ENCODE data around the gene ZNF484.

DNA sequence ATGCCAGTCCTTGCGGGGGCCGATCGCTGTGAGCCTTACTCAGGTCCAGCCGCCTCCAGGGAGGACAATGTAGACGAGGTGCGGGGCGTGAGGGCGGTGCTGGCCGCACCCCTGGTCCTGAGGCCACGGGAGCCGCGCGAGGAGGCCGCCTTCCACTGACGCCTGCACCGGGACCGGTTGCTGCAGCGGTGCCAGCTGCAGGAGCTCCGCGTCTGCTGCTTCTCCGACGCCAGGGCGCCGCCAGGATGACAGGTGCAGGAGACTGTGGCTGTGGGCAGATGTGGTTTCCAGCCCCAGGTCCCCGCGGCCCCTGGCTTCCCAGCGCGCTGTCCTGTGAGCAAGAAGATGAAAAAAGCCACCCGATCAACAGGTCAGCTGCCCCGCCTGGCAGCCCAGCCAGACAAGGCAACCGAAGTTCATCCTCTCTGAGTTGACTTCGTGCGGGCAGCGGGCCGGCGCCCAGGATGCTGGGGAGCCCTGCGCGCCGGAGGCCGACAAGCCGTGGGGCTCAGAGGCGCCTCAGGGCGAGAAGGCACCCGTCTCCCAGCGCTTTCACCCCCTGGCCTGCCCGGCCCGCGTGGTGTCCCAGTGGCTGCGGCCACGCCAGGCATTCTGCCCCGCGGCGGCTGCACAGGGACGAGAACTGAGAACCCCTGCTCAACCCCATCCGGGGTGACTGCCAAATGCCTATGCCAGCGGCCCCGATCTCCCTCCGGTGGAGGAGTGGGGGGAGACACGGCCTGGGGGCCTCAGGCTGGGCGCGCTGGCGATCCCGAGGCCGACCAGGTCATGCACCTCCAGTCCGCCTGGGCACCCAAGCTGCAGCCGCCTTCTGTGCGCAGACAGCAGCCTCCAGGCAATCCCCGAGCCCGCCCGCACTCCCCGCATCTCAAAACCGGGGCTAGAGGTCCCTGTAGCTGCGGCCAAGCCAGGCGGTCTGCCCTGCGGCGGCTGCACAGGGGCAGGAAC is 69.8 kb downstream of the ZNF484 start:
- TF ChIP-seq, protein P1, sequence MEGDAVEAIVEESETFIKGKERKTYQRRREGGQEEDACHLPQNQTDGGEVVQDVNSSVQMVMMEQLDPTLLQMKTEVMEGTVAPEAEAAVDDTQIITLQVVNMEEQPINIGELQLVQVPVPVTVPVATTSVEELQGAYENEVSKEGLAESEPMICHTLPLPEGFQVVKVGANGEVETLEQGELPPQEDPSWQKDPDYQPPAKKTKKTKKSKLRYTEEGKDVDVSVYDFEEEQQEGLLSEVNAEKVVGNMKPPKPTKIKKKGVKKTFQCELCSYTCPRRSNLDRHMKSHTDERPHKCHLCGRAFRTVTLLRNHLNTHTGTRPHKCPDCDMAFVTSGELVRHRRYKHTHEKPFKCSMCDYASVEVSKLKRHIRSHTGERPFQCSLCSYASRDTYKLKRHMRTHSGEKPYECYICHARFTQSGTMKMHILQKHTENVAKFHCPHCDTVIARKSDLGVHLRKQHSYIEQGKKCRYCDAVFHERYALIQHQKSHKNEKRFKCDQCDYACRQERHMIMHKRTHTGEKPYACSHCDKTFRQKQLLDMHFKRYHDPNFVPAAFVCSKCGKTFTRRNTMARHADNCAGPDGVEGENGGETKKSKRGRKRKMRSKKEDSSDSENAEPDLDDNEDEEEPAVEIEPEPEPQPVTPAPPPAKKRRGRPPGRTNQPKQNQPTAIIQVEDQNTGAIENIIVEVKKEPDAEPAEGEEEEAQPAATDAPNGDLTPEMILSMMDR (IDR thresholded peaks at IDR 0.05), result no peak
- TF ChIP-seq POLR2AphosphoS5 (IDR thresholded peaks at IDR 0.05) (no peak), EP300 (IDR thresholded peaks at IDR 0.05) (no peak), POLR2A (IDR thresholded peaks at IDR 0.05) (no peak)
